Dedifferentiated amniotic fluid mesenchymal stem cell (primary cell): Measurements from ENCODE around the gene APAF1.

Experiments used
- DNase-seq: peaks from one replicate; pipeline ENCODE4 v3.0.0-alpha.2; 2016; ENCODE audit errors: extremely low spot score

Gene APAF1

GRCh38 chr12:98727196-98727595 lies 82.1 kb downstream of the APAF1 start:
- no peak for DNase-seq

GRCh38 chr12:98730412-98730811 lies 85.3 kb downstream of the APAF1 start:
- no peak for DNase-seq

GRCh38 chr12:98733667-98734350 lies 88.7 kb downstream of the APAF1 start:
- no peak for DNase-seq

- DNase-seq: no peak
Observed at GRCh38 chr12:98735821-98736220, 90.7 kb downstream of the APAF1 start.

GRCh38 chr12:98736352-98737321 lies 91.5 kb downstream of the APAF1 start:
- DNase-seq: no peak

- no peak for DNase-seq
Observed at GRCh38 chr12:98737322-98737712, 92.2 kb downstream of the APAF1 start.

- no peak for DNase-seq
Observed at GRCh38 chr12:98738002-98738401, 92.9 kb downstream of the APAF1 start.

- no peak for DNase-seq
Observed at GRCh38 chr12:98738539-98738938, 93.4 kb downstream of the APAF1 start.

- no peak for DNase-seq
Observed at GRCh38 chr12:98740751-98741150, 95.7 kb downstream of the APAF1 start.

GRCh38 chr12:98741196-98741555 lies 96.1 kb downstream of the APAF1 start:
- DNase-seq: no peak

GRCh38 chr12:98741556-98742265 lies 96.6 kb downstream of the APAF1 start:
- DNase-seq: no peak

- DNase-seq: no peak
Observed at GRCh38 chr12:98743362-98743953, 98.4 kb downstream of the APAF1 start.

GRCh38 chr12:98744680-98745079 lies 99.6 kb downstream of the APAF1 start:
- no peak for DNase-seq

GRCh38 chr12:98745578-98746391 lies 100.7 kb downstream of the APAF1 start:
- no peak for DNase-seq

- no peak for DNase-seq
Observed at GRCh38 chr12:98748463-98748862, 103.4 kb downstream of the APAF1 start.

- DNase-seq: no peak
Observed at GRCh38 chr12:98750511-98750910, 105.4 kb downstream of the APAF1 start.

GRCh38 chr12:98751580-98752115 lies 106.6 kb downstream of the APAF1 start:
- no peak for DNase-seq

GRCh38 chr12:98752726-98753125 lies 107.6 kb downstream of the APAF1 start:
- DNase-seq: peak; percentile 41

- peak; percentile 25 for DNase-seq
Observed at GRCh38 chr12:98754095-98754494, 109.0 kb downstream of the APAF1 start.

GRCh38 chr12:98755855-98756254 lies 110.8 kb downstream of the APAF1 start:
- peak; percentile 57 for DNase-seq

GRCh38 chr12:98757455-98757854 lies 112.4 kb downstream of the APAF1 start:
- DNase-seq: no peak
